ENCODE data around the gene GOT1.

- TF ChIP-seq EP300 (IDR thresholded peaks at IDR 0.05): no peak
- TF ChIP-seq POLR2A (IDR thresholded peaks at IDR 0.05): no peak
Measured at GRCh38 chr10:99459217-99459616, 28.8 kb upstream of the GOT1 start.

Data from tibial nerve (tissue), 3 donors.